ENCODE data around the gene BEND3. TPM values are rescaled to one million over a fixed set of nuclear protein-coding genes. Genes with fewer than 3 reads are reported as not detected.

Gene BEND3
- total and polyA plus RNA-seq, 9 donors: 0.61 to 4.1 (median 2.3) TPM

GRCh38 chr6:107154131-107154800 is 39.0 kb upstream of the BEND3 start:
- H3K9me3 ChIP-seq: no peaks in the 10 kb centered on the region
- 77 to 79% (median 77%) methylated on average over 12 of the region's 12 CpGs for WGBS, 3 donors
- DNase-seq: no peak
- no peaks in the 10 kb centered on the region for H3K27me3 ChIP-seq
- TF ChIP-seq, protein P1, sequence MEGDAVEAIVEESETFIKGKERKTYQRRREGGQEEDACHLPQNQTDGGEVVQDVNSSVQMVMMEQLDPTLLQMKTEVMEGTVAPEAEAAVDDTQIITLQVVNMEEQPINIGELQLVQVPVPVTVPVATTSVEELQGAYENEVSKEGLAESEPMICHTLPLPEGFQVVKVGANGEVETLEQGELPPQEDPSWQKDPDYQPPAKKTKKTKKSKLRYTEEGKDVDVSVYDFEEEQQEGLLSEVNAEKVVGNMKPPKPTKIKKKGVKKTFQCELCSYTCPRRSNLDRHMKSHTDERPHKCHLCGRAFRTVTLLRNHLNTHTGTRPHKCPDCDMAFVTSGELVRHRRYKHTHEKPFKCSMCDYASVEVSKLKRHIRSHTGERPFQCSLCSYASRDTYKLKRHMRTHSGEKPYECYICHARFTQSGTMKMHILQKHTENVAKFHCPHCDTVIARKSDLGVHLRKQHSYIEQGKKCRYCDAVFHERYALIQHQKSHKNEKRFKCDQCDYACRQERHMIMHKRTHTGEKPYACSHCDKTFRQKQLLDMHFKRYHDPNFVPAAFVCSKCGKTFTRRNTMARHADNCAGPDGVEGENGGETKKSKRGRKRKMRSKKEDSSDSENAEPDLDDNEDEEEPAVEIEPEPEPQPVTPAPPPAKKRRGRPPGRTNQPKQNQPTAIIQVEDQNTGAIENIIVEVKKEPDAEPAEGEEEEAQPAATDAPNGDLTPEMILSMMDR (IDR thresholded peaks at IDR 0.05): no peak
- TF ChIP-seq EP300 (IDR thresholded peaks at IDR 0.05) (no peak), POLR2A (IDR thresholded peaks at IDR 0.05) (no peak)
- intact Hi-C loops (cut with DNase I): no loop called here
- H3K36me3 ChIP-seq: no peaks in the 10 kb centered on the region
- H3K4me1 ChIP-seq (ENCODE audit: insufficient read depth): no peaks in the 10 kb centered on the region
- no peak overlapping the region for H3K4me3 ChIP-seq
- no peak overlapping the region for H3K27ac ChIP-seq

GRCh38 chr6:107152638-107153430 is 37.5 kb upstream of the BEND3 start:
- no peak for DNase-seq
- H3K4me1 ChIP-seq (ENCODE audit: insufficient read depth): no peaks in the 10 kb centered on the region
- no peak overlapping the region for H3K27ac ChIP-seq
- H3K4me3 ChIP-seq: no peak overlapping the region
- intact Hi-C loops (cut with DNase I): no loop called here
- TF ChIP-seq EP300 (IDR thresholded peaks at IDR 0.05) (no peak), POLR2A (IDR thresholded peaks at IDR 0.05) (no peak)
- TF ChIP-seq, protein P1 (IDR thresholded peaks at IDR 0.05): no peak
- H3K36me3 ChIP-seq: no peaks in the 10 kb centered on the region
- H3K27me3 ChIP-seq: no peaks in the 10 kb centered on the region
- WGBS, 3 donors: 82 to 87% (median 86%) methylated on average over 8 of the region's 8 CpGs
- H3K9me3 ChIP-seq: no peaks in the 10 kb centered on the region

GRCh38 chr6:107144666-107145065 is 29.4 kb upstream of the BEND3 start:
- WGBS, 3 donors: 83 to 92% (median 85%) methylated on average over 4 of the region's 4 CpGs
- no peak for TF ChIP-seq POLR2A (IDR thresholded peaks at IDR 0.05)
- no peak for TF ChIP-seq EP300 (IDR thresholded peaks at IDR 0.05)
- TF ChIP-seq, protein P1 (IDR thresholded peaks at IDR 0.05): no peak
- H3K36me3 ChIP-seq: no peaks in the 10 kb centered on the region
- no peak for DNase-seq
- intact Hi-C loops (cut with DNase I): no loop called here
- no peaks in the 10 kb centered on the region for H3K4me1 ChIP-seq (ENCODE audit: insufficient read depth)
- H3K9me3 ChIP-seq: no peaks in the 10 kb centered on the region
- H3K27ac ChIP-seq: no peak overlapping the region
- H3K27me3 ChIP-seq: no peaks in the 10 kb centered on the region
- no peak overlapping the region for H3K4me3 ChIP-seq

- TF ChIP-seq EP300 (IDR thresholded peaks at IDR 0.05) (no peak), POLR2A (IDR thresholded peaks at IDR 0.05) (no peak)
- TF ChIP-seq, protein P1 (IDR thresholded peaks at IDR 0.05): no peak
Measured at GRCh38 chr6:107144014-107144413, 28.7 kb upstream of the BEND3 start.

More at GRCh38 chr6:107144014-107144413, 28.7 kb upstream of the BEND3 start:
- Histone ChIP-seq H3K27me3 (no peaks in the 10 kb centered on the region), H3K27ac (no peak overlapping the region), H3K4me1 (ENCODE audit: insufficient read depth) (no peaks in the 10 kb centered on the region), H3K9me3 (no peaks in the 10 kb centered on the region), H3K4me3 (no peak overlapping the region), H3K36me3 (no peaks in the 10 kb centered on the region)
- intact Hi-C loops (cut with DNase I): no loop called here
- DNase-seq: no peak

All from ovary (tissue), 9 donors.